Daoy (cell line): Measurements from ENCODE around the gene GUCY1A2. TPM values are rescaled to one million over a fixed set of nuclear protein-coding genes. Genes with fewer than 3 reads are reported as not detected.
A peak's percentile ranks its signal among the peaks of the same experiment; 100 is the strongest.

Experiments used
- DNase-seq: peaks from one replicate; pipeline ENCODE4 v3.0.0-alpha.2; 2015; ENCODE audit warnings: low read depth
- total RNA-seq: library from RNA; depleted of rRNA; stranded (reverse); fragments of >200 nt; shearing (Covaris generic); gene quantifications from 2 replicates; pipeline ENCODE4 v1.2.3, GENCODE V29; 2014

GUCY1A2 gene
- total RNA-seq, 1 experiment from 2014 or later: 1.1 TPM

DNA sequence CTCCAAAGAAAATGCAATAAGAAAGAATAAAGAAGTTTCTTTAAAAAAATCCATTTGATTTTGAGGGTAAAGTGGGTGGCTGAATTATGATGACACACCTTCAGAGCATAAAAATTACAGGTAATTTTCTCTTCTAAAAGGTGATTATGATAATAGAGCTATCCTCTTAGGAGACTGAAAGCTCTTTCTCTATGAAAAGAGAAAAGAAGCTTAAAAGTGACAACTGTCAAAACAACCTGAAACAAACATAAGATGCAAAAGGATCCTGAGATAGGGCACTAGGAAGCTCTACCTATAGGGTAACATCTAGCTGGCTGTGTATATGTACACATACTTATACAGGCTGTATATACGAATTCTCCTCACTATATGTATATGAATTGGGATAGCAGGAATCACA, 270.2 kb downstream of the GUCY1A2 start:
- no peak for DNase-seq

DNA sequence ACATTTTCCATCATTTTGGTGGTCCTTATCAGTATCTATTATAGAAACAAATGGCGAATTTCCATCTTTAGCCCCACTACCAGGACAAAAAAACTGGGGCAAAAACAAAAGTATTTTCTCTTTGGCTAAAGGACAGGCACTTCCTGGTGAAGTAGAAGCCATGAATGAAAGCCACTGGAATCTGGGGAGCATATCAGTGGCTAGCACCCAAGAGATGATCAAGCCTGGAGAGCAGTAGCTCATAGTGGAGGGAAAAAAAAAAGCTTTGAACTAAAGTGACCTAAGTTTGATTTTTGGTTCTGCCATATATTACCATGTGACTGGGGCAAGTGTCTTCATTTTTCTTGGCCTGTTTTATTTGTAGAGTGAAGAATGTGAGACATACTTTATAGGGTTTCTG, 272.3 kb downstream of the GUCY1A2 start:
- no peak for DNase-seq

DNA sequence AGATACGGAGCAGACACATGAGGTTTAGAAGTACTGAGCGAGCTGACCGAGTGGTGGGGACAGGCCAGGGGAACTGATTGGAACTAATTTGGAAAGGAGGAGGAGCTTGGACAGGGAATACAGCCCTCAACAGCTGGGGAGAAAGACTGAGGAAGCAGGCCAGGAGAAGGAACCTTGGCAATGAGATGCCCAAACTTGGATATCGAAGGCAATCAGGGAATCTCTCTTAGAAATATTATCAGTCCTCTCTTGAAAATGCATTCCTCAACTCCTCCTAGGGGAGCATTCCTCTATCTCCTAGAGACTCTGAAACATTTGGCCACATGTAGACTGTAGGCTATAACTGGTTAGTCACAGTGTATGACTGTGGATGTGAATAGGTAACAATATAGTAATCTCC, 284.6 kb downstream of the GUCY1A2 start:
- DNase-seq: no peak

DNA sequence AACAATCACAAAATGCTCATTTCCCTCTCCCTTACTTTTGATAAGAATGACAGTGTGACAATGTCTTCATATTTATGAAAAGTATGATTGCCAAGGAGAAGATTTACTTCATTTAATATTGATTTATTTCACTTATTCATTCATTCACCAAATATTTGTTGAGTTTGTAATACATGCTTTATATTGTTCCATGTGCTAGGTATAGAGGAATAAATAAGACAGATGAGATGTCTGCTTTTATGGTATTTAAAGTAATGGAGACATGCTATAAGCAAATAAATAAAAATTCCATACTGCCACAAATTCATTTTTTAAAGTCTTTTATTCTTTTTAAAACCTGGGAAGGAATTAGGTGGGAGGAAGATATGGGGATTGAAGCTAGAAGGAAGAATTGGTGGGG, 289.4 kb downstream of the GUCY1A2 start:
- DNase-seq: no peak

DNA sequence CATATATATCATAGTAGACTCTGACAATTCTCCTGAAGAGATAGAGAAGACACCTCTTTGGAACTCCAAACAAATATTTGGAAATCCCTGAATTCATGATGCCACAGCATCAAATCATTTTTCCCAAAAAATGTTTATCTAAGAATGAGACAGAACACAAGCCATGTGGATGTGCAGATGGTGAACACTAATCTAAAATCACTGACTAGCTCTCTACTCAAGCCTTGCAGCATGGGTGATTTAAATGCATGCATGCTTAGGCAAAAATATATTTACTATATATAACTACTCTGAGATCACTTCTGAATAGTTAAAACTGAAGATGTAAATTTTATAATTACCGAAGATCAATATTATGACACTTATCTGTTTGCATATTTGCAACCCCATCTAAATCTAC, 289.9 kb downstream of the GUCY1A2 start:
- no peak for DNase-seq

DNA sequence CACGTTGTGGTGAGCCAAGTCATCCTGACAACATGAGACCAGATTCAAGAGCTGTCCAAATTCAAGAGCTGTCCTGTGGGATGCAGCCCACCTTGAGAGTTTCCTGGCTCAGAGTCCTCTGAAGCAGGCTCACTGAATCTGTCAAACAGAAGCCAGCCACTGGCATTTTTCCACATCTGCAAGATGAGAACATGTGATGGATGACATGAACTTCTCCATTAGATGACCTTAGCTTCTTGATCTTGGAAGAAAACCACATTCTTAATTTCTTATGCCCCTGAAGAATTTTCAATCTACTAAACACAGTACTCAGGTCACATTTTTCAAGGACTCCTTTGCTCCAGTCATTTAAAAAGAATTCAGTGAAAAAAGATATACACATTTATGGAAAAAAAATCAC, 291.0 kb downstream of the GUCY1A2 start:
- DNase-seq: no peak

DNA sequence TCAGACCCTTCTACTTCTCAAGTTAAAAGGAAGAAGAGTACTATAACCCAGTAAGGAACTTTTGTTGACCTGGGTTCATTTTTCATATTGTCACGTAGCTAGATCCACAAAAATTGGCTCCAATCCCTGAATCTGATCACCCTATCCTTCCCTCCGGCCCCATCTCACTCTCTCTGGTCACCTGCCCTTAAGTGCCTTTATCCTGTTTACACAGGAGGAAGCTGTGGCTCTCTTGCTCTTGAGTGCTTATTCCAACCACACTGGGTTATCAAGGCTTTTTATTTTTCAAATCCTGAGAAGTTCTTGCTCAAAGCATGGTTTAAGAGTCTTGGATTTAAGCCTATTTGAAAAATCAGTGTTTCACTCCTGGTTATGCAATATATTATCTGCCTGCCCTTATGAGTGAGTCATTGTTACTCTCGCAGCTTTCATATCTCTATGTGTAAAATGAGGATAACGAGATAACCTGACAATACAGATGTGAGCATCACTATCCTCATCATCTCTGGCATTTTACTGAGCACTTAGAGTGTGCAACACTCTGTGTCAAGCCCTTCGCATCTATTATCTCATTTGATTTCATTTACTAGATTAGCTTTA, 293.9 kb downstream of the GUCY1A2 start:
- DNase-seq: no peak

DNA sequence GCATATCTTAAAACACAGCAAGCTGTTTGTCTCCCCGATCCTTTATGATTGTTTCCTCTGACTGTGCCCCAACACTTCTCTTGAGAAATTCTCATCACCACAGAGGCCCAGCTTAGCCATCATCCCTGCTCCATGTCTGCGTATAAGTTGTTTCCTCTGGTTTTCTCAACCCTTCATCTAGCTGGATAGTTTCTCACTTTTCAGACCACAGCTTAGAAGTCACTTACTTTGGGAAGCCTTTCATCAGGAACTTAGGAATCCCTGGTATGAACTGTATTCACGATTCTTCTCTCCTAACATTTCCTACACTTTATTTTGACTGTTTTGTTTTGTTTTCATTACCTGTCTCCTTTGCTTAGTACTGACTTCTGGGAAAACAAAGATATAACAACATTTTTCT, 295.2 kb downstream of the GUCY1A2 start:
- no peak for DNase-seq

DNA sequence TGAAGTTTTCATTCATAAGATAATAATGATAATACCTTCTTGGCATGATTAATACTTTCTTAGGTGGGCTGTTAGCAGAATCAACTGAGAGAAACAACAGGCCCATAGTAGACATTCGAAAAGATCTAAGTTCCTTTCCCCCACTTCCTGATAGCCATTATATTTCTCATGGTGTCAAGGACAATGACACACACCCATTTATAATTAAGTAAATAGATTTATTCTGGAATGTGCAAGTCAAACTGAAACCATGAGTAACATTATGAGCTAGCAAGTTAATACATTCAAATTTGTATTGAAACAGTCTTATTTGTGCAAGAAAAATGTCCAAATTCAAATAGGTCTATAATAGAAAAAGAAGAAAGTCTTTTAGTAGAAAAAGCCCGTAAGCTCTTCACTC, 301.1 kb downstream of the GUCY1A2 start:
- no peak for DNase-seq

DNA sequence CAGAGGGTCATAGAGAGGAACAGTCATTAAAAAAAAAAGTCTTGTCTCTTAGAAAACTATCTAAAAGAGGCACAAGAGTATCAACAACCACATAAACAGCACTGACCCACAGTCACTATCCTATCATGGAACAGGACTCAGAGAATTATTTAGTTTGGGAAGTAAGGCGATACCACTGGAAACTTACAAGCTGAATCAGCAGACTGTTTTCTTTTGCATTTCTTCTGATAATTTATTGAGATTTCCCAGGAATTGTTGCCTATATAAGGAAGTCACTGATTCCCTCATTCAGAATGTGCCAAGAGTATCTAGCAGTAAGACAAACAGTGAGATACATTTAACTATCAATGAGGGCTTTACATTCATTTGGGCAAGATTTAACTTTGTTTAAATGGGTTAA, 304.1 kb downstream of the GUCY1A2 start:
- no peak for DNase-seq

DNA sequence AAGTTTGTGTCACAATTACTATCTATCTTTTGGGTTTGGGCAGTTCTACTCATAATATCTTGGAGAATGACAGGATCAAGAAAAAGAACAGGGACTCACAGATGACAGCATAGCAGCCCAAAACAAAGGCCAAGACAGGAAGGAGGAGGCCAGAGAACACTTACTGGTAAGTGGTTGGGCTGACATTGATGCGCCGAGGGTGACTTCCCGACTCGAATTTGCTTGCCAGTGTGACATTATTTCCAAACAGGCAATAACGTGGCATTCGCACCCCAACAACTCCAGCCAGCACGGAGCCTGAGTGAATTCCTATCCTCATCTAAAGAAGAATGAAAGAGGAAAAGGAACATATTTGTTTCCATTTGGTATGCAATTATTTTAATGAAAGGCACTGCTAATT, 309.9 kb downstream of the GUCY1A2 start:
- no peak for DNase-seq

DNA sequence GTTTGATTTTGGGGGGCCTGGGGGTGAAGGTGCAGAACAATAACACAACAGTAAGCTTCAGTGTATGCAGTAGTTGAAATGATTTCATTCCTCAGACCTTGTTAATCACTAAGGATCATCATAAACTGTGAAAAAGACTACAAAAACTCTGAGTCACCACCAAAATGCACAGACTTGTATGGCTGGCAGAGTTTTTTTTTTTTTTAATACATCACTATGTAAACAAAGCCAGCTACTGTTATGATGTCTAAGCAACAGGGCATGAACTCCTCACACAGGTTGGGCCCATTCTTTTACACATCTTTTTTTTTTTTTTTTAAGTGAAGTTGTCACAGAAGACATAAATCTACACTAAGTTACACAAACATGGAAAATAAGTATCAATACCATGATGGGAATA, 311.9 kb downstream of the GUCY1A2 start:
- peak; percentile 73 for DNase-seq

DNA sequence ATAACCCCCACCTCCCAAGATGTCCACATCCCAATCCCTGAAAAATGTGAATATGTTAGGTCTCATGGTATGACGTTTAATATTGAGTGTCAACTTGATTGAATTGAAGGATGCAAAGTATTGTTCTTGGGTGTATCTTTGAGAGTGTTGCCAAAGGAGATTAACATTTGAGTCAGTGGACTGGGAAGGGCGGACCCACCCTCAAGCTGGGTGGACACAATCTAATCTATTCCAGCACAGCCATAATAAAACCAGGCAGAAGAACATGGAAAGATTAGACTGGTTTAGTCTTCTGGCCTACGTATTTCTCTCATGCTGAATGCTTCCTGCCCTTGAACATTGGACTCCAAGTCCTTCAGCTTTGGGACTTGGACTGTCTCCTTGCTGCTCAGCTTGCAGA, 315.5 kb downstream of the GUCY1A2 start:
- no peak for DNase-seq

DNA sequence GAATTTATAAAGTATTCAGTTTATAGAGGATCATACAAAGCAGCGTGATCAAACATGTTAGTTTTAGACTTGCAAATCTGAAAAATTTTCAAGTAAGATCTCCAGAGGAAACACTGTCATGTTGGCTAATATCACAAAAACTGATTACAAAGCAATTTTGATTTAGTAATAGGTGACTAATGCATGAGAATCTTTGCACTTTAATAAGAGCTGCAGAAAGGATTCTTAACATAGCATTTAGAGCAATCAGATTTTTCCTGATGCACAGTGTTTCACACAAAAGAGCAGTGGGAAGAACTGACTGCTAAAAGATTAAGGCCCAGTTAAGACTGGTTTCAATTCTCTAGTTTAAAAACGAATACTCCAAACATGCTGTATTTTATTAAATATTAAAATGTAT, 321.2 kb downstream of the GUCY1A2 start:
- DNase-seq: no peak

DNA sequence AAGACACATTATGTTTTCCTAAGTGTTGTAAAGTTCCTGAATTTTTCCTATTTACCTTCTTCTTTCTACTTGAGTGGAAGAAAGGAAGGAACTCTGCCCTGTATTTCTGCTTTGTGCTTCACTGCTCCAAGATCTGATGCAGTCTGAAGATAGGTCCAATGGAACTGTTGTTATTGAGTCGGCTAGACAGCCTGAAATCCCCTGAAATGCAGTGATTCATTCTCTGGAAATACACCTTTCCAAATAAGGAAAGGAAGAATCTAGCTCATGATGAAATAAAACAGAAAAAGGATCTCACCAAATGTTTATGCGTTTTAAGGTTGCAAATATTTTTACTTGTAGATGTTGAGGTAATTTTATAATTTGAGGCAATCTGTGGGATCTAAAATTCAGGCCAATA, 322.8 kb downstream of the GUCY1A2 start:
- peak; percentile 16 for DNase-seq

DNA sequence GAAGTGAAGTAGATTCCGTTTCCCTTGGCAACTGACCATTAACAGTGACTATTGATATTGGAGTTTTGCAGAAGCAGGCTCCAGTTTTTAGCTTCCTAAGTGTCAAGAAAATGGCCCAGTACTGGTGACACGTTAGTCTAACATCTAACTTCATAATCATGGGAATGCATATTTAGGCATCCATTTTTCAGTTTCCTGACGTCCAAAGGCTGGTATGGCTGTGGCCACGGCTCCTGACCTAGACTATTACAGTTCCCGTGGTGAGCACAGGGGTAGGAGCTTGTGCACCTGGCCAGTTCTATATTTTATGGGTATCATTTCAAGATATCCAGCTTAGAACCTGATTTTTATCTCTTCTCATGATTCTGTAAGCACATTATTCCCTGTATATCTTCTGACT, 323.8 kb downstream of the GUCY1A2 start:
- DNase-seq: no peak

DNA sequence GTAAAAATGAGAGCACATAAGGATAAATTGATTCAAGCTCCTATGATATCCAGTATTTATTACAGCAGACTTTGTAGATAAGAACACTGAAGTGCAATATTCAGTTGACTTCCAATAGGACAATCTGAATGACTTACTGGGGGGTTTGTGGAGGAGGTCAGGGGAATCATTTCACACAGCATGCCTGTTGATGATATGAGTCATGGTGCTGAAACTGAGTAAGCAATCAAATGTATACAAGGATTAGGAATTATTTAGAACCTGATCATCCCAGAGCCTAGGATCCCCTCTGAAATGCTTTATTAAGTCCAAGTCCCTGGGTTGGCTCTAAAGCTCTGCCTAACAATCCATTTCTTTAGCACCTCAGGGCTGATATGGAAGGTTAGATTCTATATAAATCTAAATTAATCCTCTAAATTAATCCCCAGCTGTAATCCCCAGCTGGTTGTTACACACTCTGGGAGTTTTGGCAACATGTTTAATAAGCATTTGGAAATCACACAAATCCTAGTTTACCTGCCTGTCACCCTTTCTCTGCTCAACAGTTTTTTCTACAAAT, 326.4 kb downstream of the GUCY1A2 start:
- peak; percentile 11 for DNase-seq

DNA sequence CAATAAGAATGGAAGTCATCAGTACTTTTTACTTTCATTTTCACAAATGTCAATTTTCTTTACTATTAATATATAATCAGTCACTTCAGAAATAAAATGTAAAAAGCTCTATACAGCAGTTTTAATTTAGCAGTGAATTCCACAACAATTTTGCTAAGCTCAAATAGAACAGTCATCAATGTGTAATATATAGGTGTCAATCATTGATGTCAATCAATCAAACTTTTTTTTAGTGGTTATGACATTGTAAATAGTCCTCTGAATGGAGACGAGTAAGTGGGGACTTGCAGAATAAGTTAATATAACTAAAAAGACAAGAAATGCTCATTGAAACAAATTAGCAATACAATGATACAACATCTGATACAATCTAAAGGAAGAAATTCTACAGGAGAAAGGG, 327.4 kb downstream of the GUCY1A2 start:
- DNase-seq: no peak

DNA sequence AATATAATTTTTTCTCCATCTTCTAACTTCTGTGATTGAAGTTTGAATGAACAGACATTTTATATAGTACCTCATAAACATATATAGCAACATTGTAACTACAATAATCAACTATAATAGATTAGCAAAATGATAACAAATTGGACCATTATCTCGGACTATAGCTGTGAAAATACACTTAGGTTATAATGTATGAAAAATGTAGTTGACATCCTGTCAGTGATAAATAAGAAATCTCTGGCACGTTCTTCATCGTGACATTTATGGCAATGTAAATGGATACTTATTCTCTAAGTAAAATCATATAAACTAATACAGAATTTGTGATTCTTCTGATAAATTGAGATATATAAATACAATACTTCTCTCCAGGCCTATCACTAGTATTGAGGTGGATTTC, 333.3 kb downstream of the GUCY1A2 start:
- DNase-seq: no peak

DNA sequence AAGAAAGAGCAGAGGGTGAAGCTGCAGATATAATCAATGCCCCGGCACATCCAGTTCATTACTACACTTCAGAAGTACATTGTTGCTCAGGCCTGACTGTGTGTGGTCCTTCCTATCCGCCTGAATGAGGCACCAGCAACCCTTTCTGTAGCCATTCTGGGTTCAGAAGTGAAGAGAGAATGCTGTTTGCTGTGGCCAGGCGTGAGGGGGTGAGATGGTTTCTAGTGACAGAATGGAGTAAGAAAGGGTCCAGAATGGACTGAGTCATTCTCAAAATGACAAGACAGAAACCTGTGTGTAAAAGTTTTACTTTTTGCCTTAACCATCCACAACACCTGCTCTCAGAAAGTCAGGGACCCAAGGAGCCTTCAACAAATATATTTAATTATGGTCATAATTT, 334.8 kb downstream of the GUCY1A2 start:
- no peak for DNase-seq

DNA sequence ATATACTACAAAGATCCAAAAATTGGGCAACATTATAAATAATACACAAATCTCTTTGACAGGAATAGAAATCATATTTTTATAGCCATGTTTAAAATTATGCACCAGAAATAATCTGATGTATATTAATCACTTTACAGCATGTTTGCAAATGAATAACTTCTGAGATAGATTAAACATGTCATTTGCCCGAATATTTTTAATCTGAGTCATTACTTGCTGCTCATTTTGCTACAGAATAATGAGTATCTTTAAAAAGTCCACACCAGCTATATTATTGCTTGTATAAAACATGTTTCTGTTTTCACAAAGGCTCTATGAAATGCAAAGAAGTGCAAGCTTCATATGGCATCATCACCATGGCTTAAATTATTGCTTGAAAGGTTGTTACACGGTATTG, 336.8 kb downstream of the GUCY1A2 start:
- no peak for DNase-seq

DNA sequence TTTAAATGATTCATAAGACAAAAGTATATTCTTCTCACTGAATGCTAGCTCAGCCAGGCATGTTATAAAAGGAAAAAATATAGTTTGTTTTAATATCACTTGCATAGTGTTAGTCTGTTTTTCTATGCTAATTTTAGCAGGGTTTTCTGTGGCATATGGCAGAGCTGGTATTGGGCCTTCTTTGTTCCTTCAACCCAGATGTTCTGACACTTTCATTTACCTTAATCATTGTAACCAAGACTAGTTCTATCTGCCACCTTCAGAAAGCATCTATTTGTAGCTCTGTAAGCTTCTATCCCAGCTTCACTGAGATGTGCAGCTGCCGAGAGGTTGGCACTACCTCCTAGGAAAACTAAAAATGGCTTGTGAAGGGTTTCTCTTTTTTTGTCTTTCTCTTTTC, 338.7 kb downstream of the GUCY1A2 start:
- no peak for DNase-seq

DNA sequence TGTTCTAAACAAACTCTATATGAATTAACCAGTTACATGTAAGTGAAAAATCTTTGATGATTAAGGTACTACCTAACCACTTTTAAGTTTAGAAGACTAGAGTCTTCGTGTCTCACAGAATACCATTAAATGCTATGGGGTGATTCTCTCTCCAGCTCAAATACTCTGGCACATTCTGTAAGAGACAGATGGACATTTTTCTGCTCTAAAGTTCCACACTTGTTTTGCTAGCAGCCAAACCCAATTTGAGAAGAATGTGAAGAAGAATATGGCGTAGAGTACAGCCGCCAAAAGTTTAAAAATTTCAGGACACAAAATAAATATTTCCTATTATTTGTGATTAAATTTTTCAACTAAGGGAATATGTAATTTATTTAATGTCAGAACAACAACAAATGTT, 339.1 kb downstream of the GUCY1A2 start:
- DNase-seq: no peak

DNA sequence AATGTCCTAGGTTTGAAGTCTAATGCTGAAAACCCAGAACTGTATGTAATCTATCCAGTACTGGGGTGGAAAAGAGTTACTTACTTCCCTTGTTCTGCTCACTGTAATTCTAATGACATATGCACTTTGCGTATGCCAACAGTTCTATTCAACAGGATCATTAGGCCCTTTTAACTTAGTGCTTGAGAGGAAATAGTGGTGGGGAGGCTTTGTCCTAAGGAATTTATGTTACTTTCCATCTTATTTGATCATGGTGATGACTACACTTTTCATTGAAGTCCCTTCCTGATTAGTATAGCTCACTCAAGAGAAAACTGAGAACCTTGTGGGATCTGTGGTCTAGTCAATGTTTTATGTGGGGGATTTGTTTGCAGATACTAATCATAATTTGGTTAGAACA, 348.2 kb downstream of the GUCY1A2 start:
- DNase-seq: peak; percentile 35
